CD4-positive, alpha-beta T cell treated with Interleukin-17A for 4 hours (primary cell): Measurements from ENCODE around the gene CEBPB.

Source experiments
- DNase-seq: peaks from one replicate; pipeline ENCODE4 v3.0.0-alpha.2; 2020; ENCODE audit warnings: mixed read lengths

The CEBPB gene

DNA sequence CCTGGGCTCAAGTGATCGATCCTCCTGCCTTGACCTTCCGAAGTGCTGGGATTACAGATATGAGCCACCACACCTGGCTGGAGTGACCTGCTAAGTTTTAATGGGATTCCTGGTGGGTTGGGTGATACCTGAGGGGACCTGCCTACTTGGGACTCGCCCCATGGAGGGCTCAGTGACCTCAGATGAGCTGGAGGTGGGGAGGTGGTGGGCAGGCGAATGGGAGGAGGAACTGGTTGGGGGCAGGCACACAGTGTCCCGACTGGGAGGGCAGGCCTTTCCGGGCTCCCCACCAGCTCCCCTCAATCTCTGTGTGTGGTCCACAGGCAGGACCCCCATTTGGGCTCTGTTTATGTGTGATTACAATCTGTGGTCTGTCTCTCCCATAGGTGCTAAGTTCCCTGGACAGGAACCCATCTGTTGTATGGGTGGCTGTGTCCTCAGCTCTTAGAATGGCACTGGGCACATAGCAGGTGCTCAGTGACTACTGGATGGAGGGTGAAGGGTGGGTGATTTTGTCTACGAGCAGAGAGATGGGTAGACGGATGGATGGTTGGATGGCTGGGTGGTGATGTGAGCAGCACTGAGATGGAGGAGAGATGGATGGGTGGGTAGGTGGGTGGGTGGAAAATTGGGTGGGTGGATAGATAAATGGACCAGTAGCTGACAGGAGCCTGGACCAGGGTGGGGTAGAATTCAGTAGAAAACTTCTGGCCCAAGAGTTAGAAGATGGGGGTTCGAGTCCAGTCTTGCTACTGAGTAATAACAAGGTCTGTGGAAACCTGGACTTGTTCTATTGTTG lies 23.8 kb downstream of the CEBPB start:
- DNase-seq, result no peak

DNA sequence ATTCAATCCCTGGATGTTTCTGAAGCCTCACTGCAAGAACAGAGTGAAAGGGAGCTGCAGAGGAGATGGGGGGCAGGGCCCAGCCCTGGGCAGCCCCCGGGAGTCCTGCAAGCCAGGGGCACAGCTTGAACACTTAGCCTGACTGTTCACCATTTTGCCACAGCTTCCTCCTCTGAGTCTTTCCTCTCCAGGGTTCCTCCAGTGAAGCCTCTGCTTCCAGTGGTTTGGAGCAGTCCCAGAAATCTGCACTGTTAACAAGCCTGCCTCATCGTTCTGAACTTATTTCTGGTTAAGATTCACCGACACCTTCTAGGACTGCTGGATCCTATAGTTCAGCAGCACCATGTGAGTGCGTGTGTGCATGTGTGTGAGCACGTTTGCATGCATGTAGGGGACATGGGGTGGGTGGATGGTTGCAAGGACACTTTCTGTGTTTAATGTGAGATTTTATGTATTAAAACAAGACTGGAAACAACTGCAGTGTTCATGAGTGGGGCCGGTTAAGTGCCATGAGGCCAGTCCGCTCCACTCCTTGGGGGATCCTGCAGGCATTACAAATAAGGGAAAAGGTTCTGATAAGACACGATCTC lies 24.6 kb downstream of the CEBPB start:
- no peak for DNase-seq

DNA sequence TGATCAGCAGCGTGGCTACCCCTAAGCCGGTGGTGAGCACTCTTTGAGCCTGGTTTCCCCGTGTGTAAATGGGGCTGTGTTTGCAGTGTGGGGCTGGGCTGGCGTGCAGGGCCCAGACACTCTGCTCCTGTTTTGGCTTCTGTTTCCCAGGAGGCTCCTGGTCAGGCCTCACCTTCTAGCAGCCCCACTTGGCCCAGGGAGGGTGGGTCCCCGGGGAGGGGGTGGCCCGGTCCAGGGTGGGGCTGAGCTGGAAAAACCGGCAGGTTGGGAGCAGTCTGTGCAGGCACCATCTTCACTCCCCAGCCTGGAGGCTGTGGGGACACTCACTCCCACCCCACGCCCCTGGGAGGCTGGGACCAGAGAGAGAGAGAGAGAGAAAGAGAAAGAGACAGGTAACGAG lies 25.3 kb downstream of the CEBPB start:
- no peak for DNase-seq

DNA sequence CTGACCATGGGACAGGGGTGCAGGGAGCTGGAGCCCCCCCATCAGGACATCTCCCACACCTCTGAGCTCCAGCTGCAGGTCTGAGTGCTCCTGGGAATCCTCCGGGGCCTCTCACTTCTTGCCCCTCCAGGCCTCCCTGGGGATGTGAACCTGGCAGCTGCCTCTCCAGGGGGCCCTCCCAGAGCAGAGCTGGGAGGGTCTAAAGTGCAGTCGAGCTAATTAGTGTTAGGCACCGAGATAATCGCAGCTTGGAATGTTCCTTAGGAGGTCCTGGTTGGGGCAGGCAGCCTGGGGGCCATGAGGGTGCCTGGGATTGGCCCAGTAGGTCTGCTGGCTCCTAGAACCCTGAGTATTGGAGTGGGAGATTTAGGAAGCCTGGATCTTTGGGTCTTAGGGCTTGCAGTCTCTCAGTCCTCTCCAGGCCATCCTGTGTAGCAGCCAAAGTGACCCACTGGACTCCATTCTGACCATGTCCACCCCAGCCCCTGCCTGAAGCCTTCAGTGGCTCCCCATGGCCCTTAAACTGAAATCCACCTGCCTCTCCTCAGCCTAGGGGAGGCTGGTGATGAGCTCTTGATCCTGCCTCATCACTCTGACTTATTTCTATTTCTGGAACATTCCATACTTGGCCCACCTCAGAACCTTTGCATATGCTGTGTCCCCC lies 26.0 kb downstream of the CEBPB start:
- DNase-seq, result no peak

DNA sequence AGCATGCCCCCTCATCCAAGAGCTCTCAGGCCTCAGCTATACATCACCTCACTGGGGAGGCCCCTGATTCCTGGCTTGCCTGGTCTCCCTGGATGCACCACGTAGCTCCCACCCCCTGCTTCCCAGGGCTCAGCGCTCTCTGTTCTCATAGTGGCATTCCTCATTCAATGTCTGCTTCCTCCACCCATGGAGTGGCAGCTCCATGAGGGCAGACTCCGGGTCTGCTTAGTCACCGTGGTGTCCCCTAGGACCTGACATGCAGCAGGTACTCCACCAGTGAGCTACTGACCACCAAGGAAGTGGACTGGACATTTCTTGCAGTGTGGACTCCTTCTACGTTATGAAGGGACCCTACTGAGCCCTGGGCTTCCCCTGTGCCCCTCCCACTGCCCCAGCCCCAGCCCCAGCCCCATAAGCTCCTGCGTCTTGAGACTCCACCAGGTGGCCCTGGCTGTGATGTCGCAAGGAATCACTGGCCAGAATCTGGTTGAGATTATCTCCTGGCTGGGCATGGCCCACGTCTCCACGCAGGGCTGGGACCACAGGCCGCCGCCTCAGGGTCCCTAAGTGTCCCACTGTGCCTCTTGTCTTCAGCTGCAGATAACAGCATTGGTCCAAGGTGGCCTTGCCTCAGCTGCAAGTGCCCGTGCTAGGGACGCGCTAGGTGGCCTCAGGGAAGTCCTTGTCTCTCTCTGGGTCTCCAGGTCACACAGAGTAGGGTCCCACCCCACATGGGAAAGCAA lies 26.7 kb downstream of the CEBPB start:
- DNase-seq, result no peak

DNA sequence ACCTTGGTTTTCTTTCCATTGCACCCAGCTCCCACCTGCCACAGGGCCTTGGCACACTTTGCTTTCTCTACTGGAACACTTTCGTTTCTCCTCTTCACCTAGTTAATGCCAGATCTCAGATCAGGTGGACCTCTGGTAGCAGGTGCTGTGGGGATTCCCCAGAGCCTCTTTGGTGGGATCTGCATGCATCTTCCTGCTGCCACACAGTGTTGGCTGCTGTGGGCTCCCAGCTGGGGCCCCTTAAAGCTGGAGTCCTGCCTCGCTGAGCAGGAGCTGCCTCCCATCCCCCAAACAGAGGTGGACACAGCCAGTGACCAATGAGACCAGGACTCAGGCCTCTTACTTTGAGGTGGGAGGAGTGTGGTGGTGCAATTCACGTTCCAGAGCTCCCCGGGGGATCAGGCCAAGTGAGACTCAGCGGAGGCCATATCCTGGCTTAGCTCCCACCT lies 28.4 kb downstream of the CEBPB start:
- DNase-seq, result no peak

DNA sequence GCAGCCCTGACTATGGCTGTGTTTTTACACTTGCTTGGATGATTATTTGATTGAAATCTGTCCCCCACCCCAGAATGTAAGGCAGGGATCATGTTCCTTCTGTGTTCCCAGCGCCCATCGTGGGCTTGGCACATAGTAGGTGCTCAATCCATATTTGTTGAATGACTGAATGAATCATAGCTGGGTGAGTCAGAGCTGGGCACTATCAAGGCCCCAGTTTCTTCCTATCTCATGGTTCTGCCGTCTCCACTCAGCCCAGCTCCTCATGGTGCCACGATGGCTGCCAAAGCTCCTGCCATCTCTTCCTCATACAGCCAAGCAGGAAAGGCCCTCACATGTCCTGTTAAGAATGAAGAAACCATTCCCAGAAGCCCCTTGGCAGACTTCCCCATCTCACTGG lies 29.0 kb downstream of the CEBPB start:
- no peak for DNase-seq

DNA sequence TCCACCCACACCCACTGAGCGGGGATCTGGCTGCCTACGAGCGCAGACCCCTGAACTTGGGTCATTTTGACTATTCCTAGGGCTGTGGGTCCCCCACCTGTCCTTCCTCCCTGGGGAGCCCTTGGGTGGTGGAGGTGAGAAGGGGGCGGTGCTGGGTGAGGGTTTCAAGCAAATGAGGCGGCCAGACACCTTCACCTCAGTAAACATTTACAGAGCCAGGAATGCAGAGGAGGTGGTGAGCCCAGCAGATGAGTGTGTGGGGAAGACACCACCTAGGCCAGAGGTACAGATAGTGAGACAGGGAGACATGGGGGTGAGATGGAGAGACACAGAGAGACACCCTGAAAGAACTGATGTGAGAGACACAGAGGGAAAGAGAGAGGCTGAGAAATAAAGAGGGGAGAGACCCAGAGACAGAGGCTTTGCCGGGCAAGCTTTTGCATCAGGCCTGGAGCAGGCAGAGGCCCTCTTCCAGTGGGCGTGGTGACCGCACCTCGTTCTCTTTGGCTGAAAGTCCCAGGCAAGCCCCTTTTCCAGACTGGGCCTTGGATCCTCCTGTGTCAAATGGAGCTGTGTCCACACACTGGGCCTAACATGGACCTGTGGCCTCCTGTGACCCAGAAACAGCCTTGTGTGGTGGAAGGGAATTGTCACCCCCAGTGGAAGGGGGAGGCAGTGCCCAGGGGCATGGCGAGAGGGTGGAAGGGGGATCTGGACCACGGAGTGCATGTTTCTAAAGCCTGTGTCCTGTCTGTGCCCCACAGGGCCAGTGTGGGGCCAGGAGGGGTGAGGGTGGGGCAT lies 29.7 kb downstream of the CEBPB start:
- DNase-seq, result no peak

DNA sequence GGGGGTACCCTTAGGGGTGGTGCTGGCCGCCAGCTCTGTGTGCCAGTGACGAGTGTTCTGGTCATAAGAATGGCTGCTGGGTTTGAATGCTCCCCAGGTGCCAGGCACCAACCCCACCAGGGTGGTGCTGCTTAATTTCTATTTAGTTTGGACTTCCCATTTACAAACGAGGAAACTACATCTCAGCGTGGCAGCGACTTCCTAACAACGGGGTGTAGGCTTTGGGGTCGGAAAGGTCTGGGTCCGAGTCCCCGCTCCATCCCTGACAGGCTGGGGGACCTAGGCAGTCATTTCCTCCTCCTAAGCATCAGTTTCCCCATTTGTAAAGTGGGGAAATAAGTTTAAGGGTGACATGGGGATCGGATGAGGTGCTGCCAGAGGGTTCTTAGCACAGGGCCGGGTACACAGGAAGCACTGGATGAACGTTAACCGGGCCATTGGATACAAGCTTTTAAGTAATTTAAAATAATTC lies 30.3 kb downstream of the CEBPB start:
- DNase-seq, result no peak

DNA sequence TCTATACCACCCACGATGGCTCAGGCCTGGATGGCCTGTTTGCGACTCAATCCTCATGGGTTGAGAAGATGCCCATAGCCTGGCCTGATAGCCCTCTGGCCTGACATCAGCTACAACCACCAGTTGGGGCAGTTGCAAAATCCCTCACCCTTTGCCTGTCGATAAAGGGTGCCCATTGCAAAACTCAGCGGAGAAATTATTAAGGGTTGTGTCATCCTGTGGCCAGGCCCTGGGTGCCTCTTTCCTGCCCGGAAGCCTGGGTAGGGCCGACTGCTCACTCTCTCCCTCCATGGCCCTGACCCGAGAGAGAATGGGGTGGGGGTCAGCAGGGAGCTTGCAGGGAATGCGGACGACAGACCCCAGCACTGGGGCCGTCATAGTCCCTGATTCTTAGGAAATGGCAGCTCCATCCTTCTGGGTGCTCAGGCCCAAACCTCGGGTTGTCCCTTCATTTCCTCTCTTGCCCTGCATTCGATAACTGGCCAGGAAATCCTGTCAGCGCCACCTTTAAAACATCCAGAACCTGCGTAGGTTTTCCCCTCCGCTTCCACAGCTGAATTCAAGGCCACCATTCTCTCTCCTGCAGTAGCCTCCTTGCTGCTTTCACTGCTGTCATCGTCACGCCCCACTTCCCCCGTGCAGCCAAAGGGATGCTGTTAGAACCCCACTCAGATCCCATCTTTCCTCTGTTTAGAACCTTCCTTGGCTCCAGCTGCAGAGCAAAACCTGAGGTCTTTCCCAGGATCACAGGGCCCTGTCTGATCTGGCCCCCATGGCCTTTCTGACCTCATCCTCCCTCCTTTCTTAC lies 31.1 kb downstream of the CEBPB start:
- DNase-seq, result no peak

DNA sequence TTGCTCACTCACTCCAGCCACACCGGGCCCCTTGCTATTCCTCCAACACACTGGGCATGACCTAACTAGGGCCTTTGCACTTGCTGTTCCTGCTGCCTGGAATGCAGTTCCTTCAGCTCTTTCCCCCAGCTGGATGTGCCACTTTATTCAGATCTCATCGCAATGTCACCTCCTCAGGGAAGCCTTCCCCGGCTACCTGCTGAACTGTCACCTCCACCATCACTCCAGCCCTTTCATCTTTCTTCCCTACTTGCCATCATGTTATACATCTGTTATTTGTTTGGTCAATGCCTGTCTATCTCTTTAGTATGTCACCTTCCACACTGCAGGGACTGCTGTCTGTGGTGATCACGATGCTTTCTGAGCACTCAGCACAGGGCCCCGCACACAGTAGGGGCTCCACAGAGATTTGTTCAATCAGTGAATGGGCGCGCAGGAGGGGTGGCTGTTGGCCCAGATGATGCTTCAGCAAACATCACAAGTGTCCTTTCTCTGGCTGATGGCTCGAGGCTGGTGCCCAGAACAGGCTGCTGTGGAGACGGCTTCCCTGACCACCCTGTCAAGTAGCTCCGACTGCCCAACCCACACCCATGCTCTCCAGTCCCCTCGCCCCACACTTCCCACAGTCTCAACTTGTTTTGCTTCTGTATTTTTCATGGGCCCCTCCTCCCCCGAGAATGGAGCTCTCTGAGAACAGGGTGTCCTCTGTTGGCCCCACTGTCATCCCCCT lies 31.8 kb downstream of the CEBPB start:
- no peak for DNase-seq

DNA sequence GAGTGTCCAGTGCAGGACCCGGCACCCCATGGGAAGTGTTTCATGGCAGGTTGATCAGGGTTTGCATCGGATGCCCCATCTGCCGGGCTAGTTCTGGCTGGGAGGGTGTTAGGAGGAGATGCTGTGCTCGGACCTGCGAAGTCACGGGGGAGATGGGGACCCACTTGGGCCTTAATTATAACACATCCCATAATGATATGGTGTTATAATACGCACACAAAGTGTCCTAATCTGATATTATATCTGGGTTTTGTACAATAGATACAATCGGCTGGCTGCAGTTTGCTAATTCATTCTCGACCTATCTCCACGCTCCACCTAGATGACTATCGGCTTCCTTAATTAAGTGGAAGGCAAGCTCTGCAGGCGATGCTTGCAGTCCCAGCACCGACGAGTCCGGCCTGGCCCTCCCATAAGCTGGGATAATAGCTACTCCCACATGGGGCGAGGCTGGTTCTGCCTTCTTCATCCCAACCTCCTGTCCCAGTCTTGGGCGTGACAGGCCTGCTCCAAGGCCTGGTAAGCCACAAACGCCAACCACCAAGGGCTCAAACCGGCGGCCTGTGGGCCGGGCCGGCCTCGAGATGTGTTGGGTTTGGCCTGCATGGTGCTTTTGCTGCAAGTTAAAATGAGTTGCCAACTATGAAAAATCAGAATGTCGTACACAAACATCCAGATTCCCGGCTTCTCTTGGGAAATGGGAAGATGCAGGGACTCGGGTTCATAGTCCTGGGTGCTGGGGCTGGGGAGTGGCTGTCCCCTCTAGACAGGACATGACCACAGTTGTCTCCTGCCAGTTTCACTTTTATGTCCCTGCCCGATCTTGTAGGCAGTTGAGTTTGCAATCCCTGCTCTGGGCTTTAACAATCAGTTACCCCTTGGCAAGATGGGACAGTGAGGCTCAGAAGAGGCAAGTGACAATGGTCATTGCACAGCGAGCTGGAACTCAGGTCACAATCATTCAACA lies 32.7 kb downstream of the CEBPB start:
- DNase-seq, result no peak

DNA sequence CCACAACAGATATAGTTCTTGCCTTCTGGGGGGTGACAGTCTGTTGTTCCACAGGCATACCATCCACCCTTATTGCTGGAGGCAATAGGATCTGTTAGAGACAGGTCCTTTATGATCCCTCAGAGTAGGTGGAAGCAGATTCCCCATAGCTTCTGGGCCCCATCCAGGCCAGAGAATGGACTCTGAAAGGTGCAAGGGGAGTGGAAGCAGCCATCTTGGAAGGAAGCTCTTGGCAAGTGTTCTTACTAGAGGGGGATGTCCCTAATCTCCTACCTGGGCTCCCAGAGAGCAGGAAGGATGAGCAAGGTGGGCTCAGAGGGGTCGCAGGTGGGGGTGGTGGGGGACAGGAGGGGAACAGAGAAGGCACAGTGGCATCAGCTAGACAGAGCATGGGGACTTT lies 33.4 kb downstream of the CEBPB start:
- no peak for DNase-seq

DNA sequence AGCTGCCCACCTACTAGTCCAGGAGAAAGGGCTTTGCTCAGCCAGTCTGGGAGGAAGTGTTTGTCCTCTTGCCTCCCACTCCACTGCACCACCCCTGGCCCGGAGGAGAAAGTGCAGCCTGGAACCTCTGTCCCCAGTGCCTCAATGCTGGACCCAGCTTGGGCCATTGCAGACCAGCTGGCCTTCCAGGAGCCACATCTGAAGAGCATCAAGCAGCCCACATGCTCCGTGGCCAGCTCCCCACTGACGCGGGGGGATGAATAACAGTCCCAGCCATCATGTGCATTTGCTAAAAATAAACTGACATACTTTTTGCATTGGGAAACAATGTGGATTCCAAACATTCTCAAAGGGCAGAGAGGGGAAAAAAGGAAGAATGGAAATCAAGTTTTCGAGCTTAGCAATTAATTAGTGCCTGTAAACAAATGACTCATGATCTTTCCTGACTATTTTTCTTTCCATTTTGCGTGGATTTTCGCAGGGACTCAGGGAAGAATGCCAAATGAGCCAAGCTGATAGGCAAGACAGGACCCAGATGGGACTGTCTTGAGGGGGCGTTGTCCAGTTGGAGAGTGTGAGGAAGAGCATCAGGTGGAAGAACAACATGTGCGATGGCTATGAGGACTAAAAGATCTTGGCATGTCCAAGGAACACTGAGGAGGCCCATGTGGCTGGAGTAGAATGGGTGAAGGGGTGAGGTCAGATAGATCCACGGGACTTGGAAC lies 34.1 kb downstream of the CEBPB start:
- DNase-seq, result no peak

DNA sequence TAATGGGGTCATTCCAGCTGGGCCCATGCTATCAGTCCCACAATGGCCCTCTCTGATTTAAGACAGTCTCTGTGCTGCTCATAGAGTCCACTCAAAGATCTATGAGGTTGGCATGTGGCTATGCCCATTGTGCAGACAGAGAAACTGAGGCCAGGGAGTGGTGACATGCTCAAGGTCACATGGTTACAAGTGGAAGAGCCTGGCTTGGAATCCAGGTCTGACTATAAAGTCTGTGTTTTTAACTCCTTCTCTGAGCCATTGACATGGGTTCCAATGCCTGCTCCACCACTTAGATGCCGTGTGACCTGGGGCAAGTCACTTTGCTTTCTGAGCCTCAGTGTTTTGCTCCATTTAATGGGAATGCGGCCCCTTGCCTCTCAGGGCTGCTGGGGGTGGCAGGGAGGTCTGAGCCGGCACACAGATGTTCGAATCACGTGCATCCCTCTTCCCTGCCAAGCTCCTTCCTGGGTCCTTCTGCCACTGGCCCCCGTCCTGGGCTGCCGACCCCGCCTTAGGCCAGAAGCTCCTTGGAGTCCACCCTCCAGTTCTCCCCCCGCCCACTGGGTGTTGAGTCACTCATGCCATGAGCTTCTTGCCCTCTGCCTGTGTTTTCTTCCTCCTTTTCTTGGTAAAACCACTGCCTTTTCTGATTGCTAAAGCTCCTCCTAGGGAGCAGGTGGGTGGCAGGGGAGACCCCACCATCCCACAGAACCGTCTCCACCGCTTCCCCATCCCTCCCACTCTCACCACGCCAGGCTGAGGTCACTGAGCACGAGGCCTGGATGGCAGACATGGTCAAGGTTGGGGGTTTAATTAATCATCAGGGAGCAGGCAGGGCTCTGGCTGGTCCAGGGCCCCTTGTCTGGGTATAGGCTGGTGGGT lies 35.7 kb downstream of the CEBPB start:
- no peak for DNase-seq

DNA sequence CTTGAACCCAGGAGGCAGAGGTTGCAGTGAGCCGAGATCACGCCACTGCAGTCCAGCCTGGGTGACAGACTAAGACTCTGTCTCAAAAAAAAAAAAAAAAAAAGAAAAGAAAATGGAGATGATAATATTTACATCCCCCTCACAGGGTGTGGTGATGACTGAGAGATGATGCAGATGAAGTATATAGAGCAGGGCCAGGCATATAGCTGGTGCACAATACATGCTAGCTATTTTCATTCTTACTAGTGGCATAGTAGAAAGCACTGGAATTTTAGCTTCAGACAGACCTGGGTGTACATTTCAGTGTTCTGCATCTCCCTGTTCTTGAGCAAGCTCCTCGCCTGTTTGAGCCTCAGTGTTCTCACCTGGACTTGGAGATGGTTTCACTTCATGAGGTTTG lies 36.9 kb downstream of the CEBPB start:
- DNase-seq, result no peak

DNA sequence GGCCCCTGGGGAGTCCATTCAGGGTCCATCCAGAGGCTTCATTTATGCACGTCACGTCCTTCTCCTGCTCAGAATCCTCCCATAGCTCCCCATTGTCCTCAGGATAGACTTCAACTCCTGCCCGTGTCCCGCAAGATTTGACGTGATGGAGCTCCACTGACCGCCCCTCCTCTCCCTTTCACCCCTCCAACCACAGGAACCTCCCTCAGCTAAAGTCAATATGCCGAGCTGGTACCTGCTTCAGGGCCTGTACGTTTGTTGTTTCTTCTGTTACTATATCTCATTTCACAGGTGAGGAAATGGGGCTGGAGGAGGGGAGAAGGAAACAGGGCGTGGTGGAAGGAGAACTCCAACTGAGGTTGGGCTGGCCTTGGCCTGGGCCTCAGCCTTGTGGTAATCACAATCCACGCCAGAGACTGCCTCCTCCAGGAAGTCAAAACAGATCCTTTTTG lies 38.6 kb downstream of the CEBPB start:
- DNase-seq, result no peak

DNA sequence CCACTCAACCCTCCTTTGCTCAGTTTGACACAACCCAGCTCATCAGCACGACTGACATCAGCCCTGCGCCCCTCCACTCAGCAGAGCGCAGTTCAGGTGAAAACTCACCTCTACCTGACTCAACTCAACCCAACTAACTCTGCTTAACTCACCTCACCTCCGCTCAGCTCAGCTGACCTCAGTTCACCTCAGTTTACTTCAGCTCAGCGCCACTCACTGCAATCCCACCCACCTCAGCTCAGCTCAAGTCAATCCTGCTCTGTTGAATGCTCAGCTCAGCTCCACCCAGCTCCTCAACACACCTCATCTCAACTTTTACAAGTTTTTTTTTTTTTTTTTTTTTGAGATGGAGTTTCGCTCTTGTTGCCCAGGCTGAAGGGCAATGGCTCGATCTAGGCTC lies 39.6 kb downstream of the CEBPB start:
- DNase-seq, result no peak
